ENCODE results near the gene INO80B.

INO80B gene

DNA sequence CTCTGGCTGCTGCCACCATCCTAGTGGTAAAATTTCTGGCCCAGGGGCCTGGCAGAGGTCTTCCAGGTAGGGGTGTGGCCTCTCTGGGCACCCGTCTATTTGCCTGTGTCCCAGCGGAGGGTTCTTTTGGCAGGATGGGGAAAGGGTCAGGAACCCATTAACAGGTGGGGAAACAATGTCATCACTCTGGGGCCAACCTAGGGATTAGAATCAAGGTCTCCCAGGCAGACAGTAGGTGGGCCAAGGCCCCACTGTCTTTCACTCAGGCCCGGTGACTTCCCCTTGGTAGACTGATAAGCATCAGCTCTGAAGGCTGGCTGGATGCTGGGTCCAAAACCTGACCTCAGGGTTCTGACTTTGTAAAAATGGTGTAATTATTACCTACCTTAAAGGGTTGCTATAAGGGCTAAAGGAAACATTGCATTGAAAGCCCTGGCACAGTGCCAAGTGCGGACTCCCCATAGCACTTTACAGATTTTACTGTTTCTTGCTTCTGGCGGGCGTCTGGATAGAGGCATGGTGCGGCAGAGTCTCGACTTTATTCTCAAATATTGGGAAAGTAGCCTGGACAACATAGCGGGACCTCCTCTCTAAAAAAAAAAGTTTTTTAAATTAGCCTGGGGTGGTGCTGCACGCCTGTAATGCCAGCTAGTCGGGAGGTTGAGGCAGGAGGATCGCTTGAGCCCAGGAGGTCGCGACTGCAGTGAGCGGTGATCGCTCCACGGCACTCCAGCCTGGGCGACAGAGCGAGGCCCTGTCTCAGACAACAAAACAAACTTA, 42.3 kb downstream of the INO80B start:
- peaks cover 15% of the 10 kb centered on the region for H3K36me3 ChIP-seq (ENCODE audit: control insufficient read depth, low read length)
- no peaks in the 10 kb centered on the region for H3K79me2 ChIP-seq (ENCODE audit: control insufficient read depth, low read length)
- no peak overlapping the region for H3K27ac ChIP-seq (ENCODE audit: low read depth, low read length)
- TF ChIP-seq, protein P1, sequence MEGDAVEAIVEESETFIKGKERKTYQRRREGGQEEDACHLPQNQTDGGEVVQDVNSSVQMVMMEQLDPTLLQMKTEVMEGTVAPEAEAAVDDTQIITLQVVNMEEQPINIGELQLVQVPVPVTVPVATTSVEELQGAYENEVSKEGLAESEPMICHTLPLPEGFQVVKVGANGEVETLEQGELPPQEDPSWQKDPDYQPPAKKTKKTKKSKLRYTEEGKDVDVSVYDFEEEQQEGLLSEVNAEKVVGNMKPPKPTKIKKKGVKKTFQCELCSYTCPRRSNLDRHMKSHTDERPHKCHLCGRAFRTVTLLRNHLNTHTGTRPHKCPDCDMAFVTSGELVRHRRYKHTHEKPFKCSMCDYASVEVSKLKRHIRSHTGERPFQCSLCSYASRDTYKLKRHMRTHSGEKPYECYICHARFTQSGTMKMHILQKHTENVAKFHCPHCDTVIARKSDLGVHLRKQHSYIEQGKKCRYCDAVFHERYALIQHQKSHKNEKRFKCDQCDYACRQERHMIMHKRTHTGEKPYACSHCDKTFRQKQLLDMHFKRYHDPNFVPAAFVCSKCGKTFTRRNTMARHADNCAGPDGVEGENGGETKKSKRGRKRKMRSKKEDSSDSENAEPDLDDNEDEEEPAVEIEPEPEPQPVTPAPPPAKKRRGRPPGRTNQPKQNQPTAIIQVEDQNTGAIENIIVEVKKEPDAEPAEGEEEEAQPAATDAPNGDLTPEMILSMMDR (IDR thresholded peaks at IDR 0.05; ENCODE audit: low read depth, low read length, poor library complexity, severe bottlenecking): no peak
- TF ChIP-seq EZH2phosphoT487 (IDR thresholded peaks at IDR 0.05; ENCODE audit: borderline replicate concordance, low read length): no peak
- H3F3A ChIP-seq (ENCODE audit: control insufficient read depth, insufficient read depth): no peaks in the 10 kb centered on the region
- no peak overlapping the region; the same call in 1 of the 2 replicates for H3K4me2 ChIP-seq (ENCODE audit: low read length)
- H3K4me1 ChIP-seq (ENCODE audit: control insufficient read depth, low read length): peaks cover 6% of the 10 kb centered on the region; the same call in 1 of the 2 replicates
- H3K9me3 ChIP-seq (ENCODE audit: control insufficient read depth, insufficient read depth, low read length): no peaks in the 10 kb centered on the region
- no peaks in the 10 kb centered on the region for H4K20me1 ChIP-seq (ENCODE audit: control insufficient read depth, insufficient read depth, low read depth, low read length)
- H3K9me2 ChIP-seq (replicated peaks; ENCODE audit: control insufficient read depth, low read length): no peaks in the 10 kb centered on the region
- peaks cover 47% of the 10 kb centered on the region for H3K27me3 ChIP-seq (ENCODE audit: control insufficient read depth, low read length)
- no peak overlapping the region for H3K4me3 ChIP-seq (ENCODE audit: low read length)

DNA sequence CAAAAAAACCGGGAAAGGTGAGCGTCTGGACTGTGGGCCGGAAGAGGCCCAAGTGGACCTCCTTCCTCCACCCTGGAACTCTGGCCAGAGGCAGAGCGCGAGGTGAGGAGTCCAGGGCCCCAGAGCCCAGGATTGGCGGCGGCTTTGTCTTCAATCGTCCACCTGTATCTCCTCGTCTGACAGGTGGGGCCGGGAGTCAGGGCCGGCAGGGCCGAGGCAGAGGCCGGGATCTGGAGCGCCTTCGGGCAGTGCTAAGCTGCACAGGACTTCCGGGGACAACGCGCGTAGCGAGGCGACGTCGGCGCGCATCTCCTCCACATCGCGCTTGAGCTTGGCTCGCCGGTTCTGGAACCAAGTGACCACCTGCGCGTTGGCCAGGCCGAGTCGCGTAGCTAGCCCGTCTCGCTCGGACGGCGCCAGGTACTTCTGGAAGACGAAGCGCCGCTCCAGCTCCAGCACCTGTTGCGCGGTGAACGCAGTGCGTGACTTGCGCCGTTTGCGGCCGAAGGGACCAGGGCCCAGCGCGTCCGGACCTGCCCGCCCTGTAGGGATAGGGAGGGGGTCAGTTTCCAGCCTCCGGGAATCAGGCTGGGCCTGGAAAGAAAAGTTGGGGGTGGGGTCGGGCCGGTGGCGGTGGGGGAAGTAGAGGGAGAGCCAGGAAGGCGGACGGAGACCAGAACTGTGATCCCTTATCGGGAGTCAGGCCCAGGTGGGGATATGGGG, 43.1 kb downstream of the INO80B start:
- Histone ChIP-seq H4K20me1 (ENCODE audit: control insufficient read depth, insufficient read depth, low read depth, low read length) (no peaks in the 10 kb centered on the region), H3K36me3 (ENCODE audit: control insufficient read depth, low read length) (peaks cover 7% of the 10 kb centered on the region; the same call in 1 of the 2 replicates), H3K79me2 (ENCODE audit: control insufficient read depth, low read length) (no peaks in the 10 kb centered on the region), H3K9me2 (replicated peaks; ENCODE audit: control insufficient read depth, low read length) (no peaks in the 10 kb centered on the region), H3K27ac (ENCODE audit: low read depth, low read length) (no peak overlapping the region), H3K27me3 (ENCODE audit: control insufficient read depth, low read length) (peaks cover 55% of the 10 kb centered on the region), H3K4me2 (ENCODE audit: low read length) (peak overlapping the region; percentile 38), H3F3A (ENCODE audit: control insufficient read depth, insufficient read depth) (no peaks in the 10 kb centered on the region), H3K4me1 (ENCODE audit: control insufficient read depth, low read length) (peaks cover 13% of the 10 kb centered on the region), H3K4me3 (ENCODE audit: low read length) (peak overlapping the region; percentile 35; the same call in 1 of the 2 replicates), H3K9me3 (ENCODE audit: control insufficient read depth, insufficient read depth, low read length) (no peaks in the 10 kb centered on the region)
- no peak; the same call in 1 of the 2 replicates for TF ChIP-seq EZH2phosphoT487 (IDR thresholded peaks at IDR 0.05; ENCODE audit: borderline replicate concordance, low read length)
- TF ChIP-seq, protein P1 (IDR thresholded peaks at IDR 0.05; ENCODE audit: low read depth, low read length, poor library complexity, severe bottlenecking): no peak

DNA sequence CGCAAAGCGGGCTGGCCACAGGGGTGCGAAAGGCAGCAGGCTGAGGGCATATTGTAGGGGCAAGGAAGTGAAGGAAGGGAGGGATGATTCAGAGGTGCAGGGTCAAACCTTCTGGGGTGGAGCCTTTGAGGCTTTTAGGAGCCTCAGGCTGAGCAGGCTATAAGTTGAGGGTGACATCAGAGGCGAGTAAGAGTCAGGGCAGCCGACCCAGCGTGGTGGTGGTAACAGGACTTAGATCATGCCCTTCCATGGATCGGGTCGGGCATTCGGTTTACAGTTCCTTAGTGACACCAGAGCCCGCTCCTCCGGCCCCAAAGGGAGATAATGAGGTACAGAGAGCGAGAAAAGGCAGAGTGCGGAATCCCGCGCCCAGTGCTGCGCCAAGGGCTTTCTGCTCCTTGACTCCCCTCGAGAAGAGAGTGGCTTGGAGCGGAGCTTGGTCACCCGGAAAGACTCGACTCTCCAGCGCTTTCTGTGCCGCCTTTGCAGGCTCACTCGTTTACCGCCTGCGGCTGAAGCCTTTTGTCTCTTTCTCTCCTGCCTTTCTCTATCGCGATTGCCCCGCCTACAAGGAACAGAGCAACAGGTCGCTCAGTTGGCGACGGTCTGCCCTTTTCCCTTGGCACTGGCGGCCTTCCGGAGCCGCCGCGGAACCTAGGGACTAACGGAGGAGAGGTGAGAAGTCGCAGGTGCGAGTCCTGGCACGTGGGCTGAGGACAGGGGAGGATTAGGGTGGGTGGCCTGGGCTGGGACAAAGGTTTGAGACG, 43.8 kb downstream of the INO80B start:
- Histone ChIP-seq H3K4me2 (ENCODE audit: low read length) (peak overlapping the region; percentile 38), H3K79me2 (ENCODE audit: control insufficient read depth, low read length) (no peaks in the 10 kb centered on the region), H4K20me1 (ENCODE audit: control insufficient read depth, insufficient read depth, low read depth, low read length) (no peaks in the 10 kb centered on the region), H3K27me3 (ENCODE audit: control insufficient read depth, low read length) (peaks cover 61% of the 10 kb centered on the region), H3K9me3 (ENCODE audit: control insufficient read depth, insufficient read depth, low read length) (no peaks in the 10 kb centered on the region), H3K4me3 (ENCODE audit: low read length) (peak overlapping the region; percentile 35; the same call in 1 of the 2 replicates), H3K27ac (ENCODE audit: low read depth, low read length) (no peak overlapping the region), H3K9me2 (replicated peaks; ENCODE audit: control insufficient read depth, low read length) (no peaks in the 10 kb centered on the region), H3F3A (ENCODE audit: control insufficient read depth, insufficient read depth) (no peaks in the 10 kb centered on the region), H3K36me3 (ENCODE audit: control insufficient read depth, low read length) (peaks cover 1% of the 10 kb centered on the region; the same call in 1 of the 2 replicates), H3K4me1 (ENCODE audit: control insufficient read depth, low read length) (peaks cover 20% of the 10 kb centered on the region)
- TF ChIP-seq, protein P1 (IDR thresholded peaks at IDR 0.05; ENCODE audit: low read depth, low read length, poor library complexity, severe bottlenecking): no peak
- TF ChIP-seq EZH2phosphoT487 (IDR thresholded peaks at IDR 0.05; ENCODE audit: borderline replicate concordance, low read length): peak; percentile 71
